ENCODE data around the gene CRABP2.

The CRABP2 gene

DNA sequence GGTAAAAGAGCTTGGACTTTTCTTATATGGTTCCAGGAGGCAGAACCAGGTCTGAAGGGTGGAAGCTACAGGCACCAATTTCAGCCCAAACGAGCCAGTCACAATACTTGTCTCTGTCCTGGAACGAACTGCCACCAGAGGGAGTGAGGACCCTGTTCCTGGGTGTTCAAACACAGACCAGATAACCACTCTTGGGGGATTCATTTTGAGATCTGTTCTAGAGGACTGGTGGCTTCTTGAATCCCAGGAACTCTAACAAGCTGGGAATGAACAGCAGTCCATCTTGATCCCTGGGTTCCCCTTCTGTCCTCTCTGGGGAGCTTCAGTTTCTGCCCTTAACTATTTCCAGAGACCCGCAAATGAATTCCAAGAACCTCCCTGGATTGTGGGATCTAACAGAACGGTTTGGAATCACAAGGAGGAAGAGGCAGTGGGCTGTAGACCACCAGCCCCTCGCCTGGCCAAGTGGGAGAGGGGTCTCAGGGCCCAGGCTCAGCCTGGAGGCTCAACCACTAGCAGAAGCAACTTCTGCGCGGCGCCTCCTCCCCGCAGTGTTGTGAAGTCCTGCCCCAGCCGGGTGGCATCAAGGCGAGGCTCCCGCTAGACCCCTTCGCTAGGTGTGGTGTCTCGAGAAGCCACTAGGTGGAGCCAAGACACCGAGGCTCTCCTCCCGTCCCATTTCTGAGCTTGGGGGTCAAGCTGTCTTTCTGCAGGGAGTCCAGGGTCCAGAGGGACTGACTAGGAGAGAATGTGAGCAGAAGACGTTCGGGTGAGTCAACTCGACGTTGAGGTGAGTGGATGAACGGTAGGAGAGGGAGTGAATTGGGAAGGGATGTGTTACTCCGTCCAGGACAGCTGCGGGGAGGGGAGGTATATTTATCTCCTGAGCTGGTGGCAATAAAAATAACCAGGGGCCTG lies 16.1 kb downstream of the CRABP2 start:
- DNase-seq = no peak

DNA sequence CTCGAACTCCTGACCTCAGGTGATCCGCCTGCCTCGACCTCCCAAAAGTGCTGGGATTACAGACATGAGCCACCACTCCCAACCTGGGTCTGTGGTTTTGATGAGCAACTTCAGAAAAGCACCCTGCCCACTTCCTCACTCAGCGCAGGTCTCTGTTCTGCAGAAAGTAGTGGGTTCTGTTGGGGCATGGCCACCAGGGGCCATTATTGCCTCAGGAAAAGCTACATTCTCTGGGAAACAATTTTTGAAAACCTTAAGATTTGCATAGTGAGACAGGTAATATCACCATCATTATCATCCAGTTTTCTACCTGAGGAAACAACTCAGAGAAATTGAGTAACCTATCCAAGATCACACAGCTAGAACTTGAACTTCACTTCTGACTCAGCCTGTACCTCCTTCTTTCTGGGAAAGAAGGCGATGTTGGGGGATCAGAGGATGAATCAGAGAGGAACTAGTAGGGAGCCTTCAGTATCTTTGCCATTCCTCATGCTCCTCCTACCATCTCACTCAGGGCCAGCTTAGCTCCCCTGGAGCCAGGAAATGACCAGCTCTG lies 21.1 kb downstream of the CRABP2 start:
- DNase-seq = no peak

DNA sequence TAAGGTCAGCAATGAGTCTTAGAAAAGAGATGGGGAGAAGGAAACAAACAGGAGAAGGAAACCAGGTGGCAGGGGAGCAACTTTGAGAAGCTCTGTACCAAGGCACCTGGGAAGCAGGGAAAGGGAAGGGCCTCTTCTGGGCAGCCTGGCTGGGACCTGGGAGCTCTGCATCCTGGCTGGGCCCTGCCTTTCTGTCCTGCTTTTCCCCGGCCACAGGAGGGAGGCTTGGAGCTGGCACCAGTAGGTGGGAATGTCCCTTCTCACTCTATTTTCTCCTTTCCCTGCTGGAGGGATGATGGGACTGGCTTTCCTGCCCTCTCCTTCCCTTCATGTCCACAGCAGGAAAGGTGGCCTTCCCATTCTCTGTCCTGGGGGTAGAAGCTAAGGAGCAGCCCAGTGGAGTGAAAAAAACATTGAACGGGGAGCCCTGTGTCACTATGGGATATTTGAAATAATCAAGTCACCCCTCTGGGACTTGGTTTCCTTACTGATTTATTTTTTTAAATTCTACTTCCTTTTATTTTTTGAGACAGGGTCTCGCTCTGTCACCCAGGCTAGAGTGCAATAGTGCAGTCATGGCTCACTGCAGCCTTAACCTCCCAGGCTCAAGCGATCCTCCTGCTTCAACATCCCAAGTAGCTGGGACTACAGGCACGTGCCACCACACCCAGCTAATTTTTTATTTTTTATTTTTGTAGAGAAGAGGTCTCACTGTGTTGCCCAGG lies 23.1 kb downstream of the CRABP2 start:
- no peak for DNase-seq

DNA sequence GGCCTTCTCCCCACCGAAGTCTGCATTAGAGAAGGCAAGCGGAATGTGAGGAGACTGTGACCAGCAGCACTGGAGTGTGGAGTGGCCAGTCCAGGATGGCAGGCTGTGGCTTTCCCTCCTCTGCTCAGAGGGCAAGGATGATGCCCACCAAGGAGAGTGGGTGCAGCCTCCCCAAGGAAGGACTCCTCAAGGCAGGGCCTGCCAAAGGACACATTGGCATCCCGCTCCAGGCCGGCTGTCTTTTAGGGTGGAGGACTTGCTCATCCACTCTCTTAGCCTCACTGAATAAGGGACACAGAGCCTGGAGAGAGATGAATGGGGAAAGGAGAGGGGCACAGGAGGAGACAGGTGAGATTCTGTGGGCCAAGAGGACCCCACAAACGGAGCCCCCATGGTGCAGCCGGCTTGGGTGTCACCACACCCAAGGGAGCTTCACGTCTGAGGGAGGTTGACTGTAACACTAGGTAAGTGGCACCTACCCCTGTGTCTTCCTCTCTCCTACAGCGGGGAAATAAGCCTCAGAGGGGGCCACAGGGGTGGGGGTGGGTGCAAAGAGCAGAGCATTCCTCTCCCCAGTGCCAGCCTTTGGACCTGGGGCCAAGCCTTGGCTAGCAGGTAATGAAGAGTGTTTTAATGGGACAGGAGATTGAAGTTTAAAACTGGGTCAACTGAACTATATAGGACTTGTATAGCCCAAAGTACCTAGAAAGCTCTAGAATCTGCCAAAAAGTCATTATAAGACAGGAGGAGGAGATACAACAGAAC lies 24.0 kb downstream of the CRABP2 start:
- no peak for DNase-seq

DNA sequence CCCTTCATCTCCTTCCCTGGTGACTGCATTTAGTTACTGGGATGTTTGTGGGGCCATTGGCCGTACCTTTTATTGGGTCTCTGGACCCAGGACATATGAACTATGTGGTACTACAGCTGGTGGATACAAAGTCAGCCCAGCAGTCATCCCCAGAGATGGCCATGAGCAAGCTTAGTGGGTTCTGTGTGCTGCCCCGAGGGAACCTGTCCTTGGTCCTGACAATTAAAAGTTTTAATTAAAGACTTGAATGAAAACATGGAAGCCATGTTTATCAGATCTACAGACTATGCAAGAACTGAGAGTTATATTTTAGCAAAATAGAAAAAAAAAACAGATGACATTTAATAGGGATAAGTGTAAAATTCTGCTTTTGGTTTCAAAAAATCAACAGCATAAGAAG lies 25.3 kb downstream of the CRABP2 start:
- DNase-seq = no peak

DNA sequence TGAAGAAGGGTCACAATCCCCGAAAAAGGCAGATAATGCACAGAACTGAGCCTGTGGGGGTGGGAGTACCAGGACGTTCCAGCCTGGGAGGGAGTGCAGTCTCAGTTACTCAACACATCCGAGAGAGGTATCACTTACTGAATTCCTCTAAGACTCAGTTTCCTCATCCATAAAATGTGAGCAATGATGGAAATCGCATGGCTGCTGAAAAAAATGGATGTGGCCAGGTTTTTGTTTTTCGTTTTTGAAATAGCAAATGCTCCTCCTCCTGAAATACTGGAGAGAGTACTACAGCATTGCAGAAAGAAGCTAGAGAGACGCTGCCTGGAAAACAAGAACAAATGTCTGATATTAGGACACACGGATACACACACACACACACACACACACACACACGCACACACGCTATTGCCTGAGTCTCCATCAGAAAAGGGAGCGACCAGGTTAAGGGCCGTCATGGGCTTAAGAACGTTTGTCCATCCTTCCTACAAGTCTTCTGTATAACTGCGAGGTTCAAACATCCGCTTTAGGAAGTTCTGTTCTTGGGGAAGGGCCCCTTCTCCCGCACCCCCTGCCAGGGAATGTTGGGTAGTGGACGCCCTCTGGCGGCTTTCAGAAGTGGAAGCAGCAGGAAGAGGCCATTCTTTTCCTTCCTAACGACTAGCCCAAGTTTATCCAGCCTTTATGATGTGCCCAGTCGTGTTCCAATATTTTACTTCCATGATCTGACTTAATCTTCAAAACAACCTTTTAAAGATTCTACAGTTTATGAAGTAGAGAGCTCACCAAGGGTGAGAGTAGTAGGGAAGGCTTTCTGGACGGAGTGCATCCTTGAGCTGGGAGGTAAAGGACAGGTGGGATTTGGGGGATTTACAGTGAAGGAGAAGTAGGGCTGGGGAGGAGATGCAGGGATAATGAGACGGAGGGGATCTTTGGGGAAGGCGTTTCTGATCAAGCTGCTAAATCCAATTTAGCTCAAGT lies 27.5 kb downstream of the CRABP2 start:
- no peak for DNase-seq

DNA sequence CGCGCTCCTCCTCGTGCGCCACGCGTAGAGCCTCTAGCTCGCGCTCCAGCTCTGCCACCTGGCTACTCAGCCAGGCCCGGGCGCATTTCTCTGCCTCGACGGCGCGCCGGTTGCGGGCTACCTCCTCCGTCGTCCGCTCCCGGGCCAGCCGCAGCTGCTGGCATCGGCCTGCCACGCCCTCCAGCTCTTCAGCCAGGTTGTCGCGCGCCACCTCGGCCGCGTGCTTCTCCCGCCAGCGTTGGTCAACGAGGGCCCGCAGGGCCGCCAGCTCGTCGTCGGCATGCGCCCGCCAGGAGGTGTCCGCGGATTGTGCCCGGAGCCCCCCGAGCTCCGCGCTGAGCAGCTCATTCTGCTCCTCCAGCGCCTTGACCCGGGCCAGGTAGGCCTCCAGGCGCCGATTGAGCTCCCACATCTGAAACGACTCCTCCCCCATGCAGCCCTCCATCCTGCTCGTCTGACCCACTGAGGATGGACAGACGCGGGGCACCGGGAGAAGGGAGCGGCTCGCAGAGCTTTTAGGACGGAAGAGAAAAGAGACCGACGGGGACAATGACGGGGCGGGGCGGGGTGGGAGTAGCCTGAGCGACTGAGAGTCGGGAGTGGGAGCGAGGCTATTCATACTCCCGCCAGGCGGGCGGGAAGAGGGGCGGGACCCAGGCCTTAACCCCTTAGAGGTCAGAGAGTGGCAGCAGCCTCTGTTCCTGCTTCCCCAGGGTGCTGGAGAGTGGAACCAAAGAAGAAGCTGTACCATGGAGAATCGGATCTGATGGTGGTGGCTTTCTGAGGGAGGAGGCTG lies 28.4 kb downstream of the CRABP2 start, which contains the start of gene NES:
NES (minus strand) TSS at position 588 of the 796 bp plus-strand sequence; CDS start at position 445, 143 bp downstream.
- DNase-seq = no peak

DNA sequence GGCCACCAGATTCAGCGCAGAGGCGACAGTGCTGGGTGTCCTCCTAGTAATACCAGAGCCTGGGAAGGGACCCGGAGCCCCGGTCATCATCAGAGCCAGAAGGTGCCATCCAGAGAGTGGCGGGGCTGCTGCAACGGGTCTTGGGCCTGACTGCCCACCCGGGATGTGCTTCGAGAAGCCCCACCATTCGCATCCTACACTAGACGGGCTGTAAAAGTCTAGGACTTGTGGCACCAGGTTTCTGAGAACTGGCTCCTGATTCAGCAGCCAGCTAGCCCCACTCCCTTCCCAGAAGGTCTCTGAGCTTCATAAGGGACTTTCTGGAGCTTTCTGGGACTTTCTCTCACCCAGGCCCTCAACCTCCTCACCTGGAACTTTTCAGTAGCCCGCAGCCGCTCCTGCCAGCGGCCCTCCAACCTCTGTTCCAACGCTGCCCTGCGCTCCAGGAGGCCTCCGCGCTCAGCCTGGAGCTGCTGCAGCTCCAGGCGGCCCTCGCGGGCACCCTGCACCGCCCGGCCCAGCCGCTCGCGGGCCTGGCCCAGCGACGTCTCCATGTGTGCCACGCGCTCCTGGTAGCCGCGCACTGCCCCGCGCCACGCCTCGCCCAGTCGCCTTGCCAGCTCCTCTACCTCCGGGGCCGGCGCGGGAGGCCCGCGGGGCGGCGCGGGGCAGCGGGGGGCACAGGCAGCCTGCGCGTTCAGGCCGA lies 29.1 kb downstream of the CRABP2 start:
- no peak for DNase-seq

DNA sequence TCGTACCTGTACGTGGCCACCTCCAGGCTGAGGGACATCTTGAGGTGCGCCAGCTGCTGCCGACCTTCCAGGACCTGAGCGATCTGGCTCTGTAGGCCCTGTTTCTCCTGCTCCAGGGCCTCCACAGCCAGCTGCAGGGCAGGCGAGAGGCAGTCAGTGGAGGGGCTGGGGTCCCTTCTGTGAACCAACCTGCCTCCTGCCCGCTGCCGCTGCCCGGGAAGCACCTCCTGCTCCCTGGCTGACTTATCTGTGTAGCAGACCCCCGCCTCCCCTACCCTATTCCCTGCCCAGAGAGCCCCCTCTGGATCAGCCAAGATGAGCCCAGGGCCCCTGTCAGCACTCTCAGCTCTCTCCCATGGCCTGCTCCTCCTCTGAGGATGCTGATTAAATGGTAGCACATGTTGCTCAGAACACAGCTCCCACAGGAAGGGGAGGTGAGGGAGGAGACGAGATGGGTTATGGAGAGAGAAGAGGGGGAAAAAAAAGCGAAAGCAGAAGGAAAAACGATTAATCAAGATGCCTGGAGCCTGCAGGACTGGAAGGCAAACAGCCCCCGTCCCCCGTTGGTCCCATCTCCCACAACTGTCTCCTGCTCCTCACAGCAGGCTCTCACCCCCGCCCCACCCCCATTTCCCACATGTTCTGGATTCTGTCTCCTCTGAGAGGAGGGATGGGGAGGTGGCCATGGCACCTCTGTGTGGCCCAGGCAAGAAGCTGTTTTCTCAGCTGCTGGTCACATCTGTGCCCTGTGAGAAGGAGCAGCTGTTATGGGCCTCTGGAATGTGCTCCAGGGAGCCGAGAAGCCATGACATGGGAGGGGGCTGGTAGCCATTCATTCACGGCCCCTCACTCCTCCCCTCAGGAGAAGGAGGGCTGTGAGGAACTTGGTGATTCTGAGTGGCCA lies 29.9 kb downstream of the CRABP2 start:
- DNase-seq = no peak

DNA sequence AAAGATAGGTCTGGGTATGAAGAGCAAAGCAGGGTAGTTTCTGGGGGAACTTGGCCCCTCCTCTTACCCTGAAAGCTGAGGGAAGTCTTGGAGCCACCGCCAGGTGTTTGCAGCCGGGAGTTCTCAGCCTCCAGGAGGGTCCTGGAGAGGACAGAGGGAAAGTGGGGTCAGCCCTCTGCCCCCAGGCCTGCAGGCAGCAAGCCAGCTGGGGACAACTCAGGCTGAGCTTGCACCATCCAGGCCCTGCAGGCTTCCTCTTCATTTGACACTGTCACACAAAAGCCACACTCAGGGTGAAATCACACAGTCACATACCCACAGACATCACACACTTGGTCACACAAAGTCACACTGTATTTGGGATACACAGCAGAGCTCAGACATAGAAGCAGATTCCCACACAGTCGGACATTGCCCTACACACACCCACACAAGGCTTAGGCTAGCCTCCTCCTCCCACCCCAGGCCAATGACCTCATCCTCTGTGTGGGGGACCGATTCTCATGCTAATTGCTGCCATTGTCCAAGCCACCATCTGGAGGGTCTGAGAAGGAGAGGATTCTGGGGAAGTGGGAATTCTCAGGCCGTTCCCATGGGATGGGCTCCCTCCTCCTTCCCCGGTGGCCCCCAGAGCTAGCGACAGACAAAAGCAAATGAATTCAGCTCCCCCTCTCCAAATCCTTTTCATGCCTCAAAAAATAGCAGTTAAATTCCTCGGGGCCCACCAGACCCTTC lies 31.8 kb downstream of the CRABP2 start:
- DNase-seq = no peak

DNA sequence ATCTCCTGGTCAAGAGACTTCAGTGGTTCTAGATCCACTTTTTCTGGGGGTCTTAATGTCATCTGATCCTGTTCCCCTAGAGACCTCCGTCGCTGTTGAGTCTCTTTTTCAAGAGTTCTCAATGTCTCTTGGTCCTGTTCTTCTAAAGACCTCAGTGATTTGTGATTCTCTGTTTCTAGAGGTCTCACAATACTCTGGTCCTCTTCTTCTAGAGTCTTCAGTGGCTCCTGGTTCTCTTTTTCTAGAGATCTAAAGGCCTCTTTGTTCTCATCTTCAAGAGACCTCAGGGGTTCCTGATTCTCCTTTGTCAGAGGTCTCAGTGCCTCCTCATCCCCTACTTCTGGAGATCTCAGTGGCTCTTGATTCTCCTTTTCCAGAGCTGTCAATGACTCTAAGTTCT lies 33.6 kb downstream of the CRABP2 start:
- DNase-seq = no peak

DNA sequence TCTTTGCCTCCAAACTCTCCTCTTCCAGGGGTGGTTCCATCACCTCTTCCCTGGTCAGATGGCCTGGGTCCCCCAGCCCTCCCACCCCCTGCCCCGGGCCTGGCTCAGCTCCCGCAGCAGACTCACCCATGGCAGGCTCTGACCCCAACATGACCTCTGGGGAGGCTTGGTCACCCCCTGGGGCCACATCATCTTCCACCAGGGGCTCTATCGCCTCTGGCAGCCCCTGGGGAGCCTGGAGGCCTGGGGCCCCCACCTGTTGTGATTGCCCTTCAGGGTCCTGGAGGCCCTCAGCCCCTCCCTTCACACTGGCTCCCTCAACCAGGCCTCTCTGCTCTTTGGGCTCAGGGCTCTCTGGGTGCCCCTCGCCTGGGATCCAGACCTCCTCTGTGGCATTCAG lies 34.6 kb downstream of the CRABP2 start:
- DNase-seq = no peak

DNA sequence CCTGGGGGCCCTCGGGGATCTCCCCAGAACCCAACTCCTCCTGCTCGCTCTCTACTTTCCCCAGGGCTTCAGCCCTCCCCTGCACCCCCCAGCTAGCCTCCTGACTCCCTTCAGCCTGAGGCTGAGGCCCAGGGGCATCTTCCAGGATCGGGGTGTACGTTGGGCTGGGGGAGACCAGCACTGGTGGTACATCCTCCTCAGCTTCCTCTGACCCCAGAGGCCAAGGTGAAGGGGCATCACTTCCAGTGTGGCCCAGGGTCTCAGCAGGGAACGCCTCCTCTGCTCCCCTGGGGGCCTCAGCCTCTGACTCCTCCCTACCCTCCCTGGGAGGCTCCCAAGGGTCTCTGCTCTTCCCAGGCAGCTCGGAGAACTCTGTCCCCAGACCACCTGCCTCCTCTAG lies 35.0 kb downstream of the CRABP2 start:
- DNase-seq = no peak

DNA sequence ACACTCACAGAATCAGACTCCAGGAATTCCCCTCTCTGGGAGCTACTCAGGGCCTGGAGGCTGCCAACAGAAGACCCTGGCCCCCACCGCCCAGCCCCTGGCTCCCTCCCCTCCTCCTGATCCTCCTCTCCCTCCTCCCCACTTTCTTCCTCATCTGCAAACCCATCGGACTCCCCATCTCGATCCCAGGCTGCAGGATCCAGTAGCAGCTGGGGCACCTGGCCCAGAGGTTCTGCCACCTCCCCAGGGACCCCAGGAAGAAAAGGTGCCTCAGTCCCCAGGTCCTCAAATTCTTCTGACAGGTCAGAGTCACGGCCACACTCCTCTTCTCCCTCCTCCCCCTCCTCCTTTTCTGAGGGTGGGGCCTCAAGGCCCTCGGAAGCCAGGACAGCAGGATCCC lies 35.6 kb downstream of the CRABP2 start:
- DNase-seq = no peak

DNA sequence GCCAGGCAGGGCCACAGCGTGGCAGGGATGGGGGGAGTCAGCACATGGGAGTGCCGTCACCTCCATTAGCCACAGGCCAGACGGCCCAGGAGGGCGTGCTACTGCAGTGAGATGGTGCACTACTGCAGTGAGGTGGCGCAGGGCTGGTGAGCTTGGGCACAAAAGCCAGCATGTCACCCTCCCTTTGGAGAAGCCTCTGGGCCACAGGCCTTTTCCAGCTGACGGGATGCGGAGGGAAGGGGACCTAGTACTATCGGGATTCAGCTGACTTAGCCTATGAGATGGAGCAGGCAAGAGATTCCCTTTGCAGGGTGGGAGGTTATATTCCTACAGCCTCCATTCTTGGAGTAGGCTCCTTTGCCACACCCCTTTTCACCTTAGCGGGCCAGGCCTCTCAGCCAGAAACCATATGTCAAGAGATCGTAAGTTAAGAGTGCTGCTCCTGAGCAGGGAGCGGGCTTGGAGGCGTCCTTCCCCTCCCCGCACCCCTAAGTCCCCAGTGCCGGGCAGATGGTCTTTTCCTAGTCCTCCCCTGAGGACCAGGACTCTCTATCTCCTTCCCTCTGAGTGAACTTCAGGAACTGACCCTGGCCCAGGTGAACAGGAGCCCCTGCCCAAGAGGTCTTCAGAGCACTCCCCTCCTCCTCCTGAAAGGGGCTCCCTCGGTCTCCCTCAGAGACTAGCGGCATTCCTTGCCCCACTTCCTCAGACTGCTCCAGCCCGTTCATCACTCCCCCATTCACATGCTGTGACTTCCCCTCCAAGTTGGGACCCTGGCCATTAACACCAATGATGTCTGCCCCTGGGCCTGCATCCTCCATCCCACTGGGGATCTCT lies 36.4 kb downstream of the CRABP2 start:
- DNase-seq = no peak

DNA sequence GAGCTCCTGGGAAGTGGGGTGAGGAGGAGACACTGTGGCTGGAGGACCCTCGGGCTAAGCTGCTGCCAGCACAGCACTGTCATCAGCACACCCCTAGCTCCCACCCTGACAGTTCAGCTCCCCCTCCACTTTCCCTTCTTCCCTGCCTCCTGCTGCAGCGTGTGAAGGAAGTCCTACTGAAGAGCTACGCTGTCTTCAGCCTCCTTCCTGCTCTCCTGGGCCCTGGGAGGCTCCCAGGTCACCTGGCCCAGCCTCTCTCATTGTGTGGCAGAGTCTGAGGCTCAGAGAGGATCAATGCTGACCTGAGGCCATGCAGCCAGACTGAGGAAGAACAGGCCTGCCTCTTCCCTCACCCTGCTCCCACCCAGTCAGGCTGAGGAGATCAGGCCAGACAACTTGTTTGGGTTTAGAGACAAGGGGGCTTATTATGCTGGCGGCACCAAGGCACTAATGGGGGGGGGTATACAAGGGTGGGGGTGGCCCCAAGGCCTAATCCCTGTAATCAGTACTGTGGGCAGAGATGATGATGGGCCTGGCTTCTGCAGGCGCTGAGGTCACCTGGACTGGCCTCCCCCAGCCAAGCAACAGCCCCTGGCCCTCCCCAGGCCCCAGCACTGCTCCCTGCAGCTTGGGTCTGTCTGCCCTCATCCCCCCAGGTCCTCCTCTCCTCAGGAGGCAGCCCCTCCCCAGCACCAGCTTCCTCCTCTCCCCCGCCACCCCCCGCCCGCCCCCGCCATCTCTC lies 37.2 kb downstream of the CRABP2 start:
- no peak for DNase-seq

DNA sequence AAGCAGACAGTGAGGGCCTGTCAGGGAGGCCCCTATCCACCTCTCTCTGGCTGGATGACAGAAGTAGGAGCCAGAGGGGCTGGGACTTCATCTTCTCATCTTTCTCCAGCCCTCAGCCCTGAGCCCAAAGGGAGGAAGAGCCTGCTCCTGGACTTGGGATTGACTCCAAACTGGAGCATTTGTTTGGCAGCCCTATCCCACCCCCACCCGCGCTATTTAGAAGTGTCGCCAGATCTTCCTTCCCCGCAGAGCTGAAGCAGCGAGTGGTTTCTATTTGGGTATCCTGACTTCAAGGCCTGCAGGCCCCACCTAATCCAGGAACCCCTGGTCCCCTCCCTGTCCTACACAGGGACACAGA lies 37.8 kb downstream of the CRABP2 start:
- no peak for DNase-seq

Data from SIG-M5 (cell line).